Lung (tissue), 12 donors: ENCODE results near the gene C2CD4A. TPM values are rescaled to one million over a fixed set of nuclear protein-coding genes. Genes with fewer than 3 reads are reported as not detected.

Experiments
- ATAC-seq: fragments of 200-7000 bp; cut with Tn5 transposase; one replicate; pipeline ENCODE4 v1.9.1; 2020; ENCODE audit warnings: moderate number of reproducible peaks; ENCODE audit not compliant: insufficient read depth, low FRiP score
- DNase-seq, 3 donors: peaks; one replicate each; pipeline ENCODE4 v3.0.0-alpha.2; 2013 to 2017
- H3K27ac ChIP-seq, 2 donors: one replicate each; pipeline ENCODE4 v1.5.1; 2013; ENCODE audit warnings: mild to moderate bottlenecking in 2 of 2, moderate library complexity in 2 of 2, control low read depth in 1 of 2, inconsistent platforms in 1 of 2, low read depth in 1 of 2, low read length in 1 of 2
- H3K27me3 ChIP-seq, 3 donors: one replicate each; pipeline ENCODE4 v1.5.1; 2013; ENCODE audit warnings: low read length in 2 of 3; ENCODE audit not compliant: control insufficient read depth in 3 of 3, insufficient read depth in 3 of 3
- H3K36me3 ChIP-seq, 4 donors: one replicate each; pipeline ENCODE4 v1.5.1; 2013; ENCODE audit warnings: low read length in 4 of 4, mild to moderate bottlenecking in 1 of 4, moderate library complexity in 1 of 4; ENCODE audit not compliant: control insufficient read depth in 4 of 4, insufficient read depth in 4 of 4
- H3K4me1 ChIP-seq, 5 donors: one replicate each; pipeline ENCODE4 v1.5.1; 2013; ENCODE audit warnings: low read length in 5 of 5, mild to moderate bottlenecking in 2 of 5, moderate library complexity in 1 of 5; ENCODE audit not compliant: control insufficient read depth in 5 of 5, insufficient read depth in 5 of 5
- H3K4me3 ChIP-seq: one replicate; pipeline ENCODE4 v1.5.1; 2013; ENCODE audit warnings: mild to moderate bottlenecking, control low read depth, moderate library complexity
- H3K9ac ChIP-seq, 2 donors: one replicate each; pipeline ENCODE4 v1.5.1; 2013; ENCODE audit warnings: low read length in 2 of 2, control low read depth in 1 of 2; ENCODE audit not compliant: insufficient read depth in 1 of 2
- H3K9me3 ChIP-seq, 4 donors: one replicate each; pipeline ENCODE4 v1.5.1; 2013; ENCODE audit warnings: low read length in 3 of 4, mild to moderate bottlenecking in 1 of 4, moderate library complexity in 1 of 4; ENCODE audit not compliant: control insufficient read depth in 4 of 4, insufficient read depth in 3 of 4
- WGBS, 2 donors: extraction: QIAGEN DNeasy Blood & Tissue Kit; methylation state at CpG; one replicate each; pipeline ENCODE4 v1.1.7; 2013; 5-methylcytosine and 5-hydroxymethylcytosine counted together
- polyA plus RNA-seq, 2 donors: library from polyadenylated mRNA; stranded (reverse); fragments of 200-250 nt; gene quantifications; one replicate each; pipeline ENCODE4 v1.2.1, GENCODE V29; 2013
- total RNA-seq, 2 donors: library from RNA; depleted of rRNA in 1 of 2; stranded (reverse); fragments of >200 nt in 1 of 2; gene quantifications; one replicate each; pipeline ENCODE4 v1.2.1, GENCODE V29; 2014 to 2021
- TF ChIP-seq, protein P1 (sequence below): IDR thresholded peaks from 2 replicates; pipeline ENCODE4 v1.5.1; 2012; ENCODE audit warnings: mild to moderate bottlenecking; ENCODE audit errors: control extremely low read depth, extremely low read depth
- donor health status: control.
- donor health status: control.
- donor health status: Bipolar disorder and iron deficiency.
- donor health status: healthy.
- donor health status: DM: yes; HTN: yes; CAD: no.

C2CD4A gene
- total and polyA plus RNA-seq, 4 donors = 0.31 to 0.86 (median 0.51) TPM

DNA sequence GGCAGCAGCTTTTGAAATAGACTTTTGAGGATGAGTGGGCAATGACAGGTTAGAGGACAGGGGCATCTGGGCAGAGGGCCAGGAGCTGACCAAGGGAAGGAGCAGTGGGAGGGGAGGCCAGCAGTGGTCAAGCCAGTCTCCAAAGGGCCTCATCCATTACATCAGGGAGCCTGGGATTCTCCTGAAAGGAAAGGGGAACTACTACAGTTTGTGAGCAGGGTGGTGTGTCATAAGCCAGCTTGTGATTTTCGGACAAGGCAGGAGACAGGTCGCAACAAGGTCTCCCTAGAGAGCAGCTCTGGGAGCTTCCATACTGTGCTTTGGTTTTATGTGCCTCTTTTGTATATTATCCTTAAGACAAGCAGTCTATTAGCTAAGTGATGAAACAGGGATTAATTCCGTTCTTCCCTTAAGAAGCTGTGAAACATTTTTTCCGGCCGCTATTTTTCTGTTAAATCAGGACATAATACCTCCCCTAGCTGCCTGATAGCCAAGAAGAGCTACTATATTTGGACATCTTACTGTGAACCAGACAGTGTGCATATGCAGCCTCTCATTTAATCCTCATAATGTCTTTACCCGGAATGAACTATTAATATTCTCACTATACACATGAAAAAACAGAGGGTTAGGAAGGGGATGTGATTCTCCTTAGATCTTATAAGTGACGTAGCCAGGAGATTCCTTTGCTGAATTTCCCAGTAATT is 51.9 kb downstream of the C2CD4A start:
- TF ChIP-seq, protein P1, sequence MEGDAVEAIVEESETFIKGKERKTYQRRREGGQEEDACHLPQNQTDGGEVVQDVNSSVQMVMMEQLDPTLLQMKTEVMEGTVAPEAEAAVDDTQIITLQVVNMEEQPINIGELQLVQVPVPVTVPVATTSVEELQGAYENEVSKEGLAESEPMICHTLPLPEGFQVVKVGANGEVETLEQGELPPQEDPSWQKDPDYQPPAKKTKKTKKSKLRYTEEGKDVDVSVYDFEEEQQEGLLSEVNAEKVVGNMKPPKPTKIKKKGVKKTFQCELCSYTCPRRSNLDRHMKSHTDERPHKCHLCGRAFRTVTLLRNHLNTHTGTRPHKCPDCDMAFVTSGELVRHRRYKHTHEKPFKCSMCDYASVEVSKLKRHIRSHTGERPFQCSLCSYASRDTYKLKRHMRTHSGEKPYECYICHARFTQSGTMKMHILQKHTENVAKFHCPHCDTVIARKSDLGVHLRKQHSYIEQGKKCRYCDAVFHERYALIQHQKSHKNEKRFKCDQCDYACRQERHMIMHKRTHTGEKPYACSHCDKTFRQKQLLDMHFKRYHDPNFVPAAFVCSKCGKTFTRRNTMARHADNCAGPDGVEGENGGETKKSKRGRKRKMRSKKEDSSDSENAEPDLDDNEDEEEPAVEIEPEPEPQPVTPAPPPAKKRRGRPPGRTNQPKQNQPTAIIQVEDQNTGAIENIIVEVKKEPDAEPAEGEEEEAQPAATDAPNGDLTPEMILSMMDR = no peak
- ATAC-seq = no peak
- Histone ChIP-seq H3K27me3 (no peaks in the 10 kb centered on the region), H3K36me3 (peaks cover 0 to 3% (median 0%) of the 10 kb centered on the region in 4 donors), H3K4me3 (no peak overlapping the region), H3K27ac (peak overlapping the region; percentile 24 to 83), H3K9me3 (no peaks in the 10 kb centered on the region), H3K9ac (peak overlapping the region in 1 of 2 donors; percentile 8), H3K4me1 (peaks cover 0 to 12% (median 6%) of the 10 kb centered on the region in 5 donors)
- 67 to 79% methylated on average over 7 of the region's 7 CpGs for WGBS, 2 donors
- peak; percentile 18 to 75 (median 49) for DNase-seq

- Histone ChIP-seq H3K9me3 (no peaks in the 10 kb centered on the region), H3K36me3 (peaks cover 0 to 3% (median 0%) of the 10 kb centered on the region in 4 donors), H3K27ac (peak overlapping the region; percentile 24 to 83), H3K9ac (peak overlapping the region in 1 of 2 donors; percentile 47), H3K4me3 (no peak overlapping the region), H3K27me3 (no peaks in the 10 kb centered on the region), H3K4me1 (peaks cover 0 to 16% (median 6%) of the 10 kb centered on the region in 5 donors)
- DNase-seq = peak; percentile 31 to 78 (median 65)
- TF ChIP-seq, protein P1 = no peak
- 31 to 32% methylated on average over 7 of the region's 7 CpGs for WGBS, 2 donors
- peak; percentile 75 for ATAC-seq
Measured at GRCh38 chr15:62119227-62119864, 52.6 kb downstream of the C2CD4A start.

DNA sequence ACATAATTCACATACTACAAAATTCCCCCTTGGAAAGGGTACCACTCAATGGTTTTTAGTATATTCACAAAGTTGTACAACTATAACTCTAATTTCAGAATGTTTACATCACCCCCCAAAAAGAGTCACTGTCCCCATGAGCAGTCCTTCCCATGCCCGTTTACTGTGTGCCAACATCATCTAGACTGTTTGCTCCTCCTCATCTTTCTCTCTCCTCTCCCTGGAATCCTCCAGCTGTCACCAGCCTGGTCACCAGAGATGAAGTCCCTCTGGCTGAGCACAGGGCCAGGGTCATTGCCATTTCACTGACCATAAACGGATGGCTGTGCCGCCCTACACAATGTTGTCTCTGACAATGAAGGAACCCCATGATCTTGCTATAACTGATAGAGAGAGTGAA is 53.1 kb downstream of the C2CD4A start:
- Histone ChIP-seq H3K36me3 (peaks cover 0 to 3% (median 0%) of the 10 kb centered on the region in 4 donors), H3K9ac (no peak overlapping the region), H3K4me1 (peaks cover 0 to 19% (median 6%) of the 10 kb centered on the region in 5 donors), H3K4me3 (no peak overlapping the region), H3K27ac (peak overlapping the region in 1 of 2 donors; percentile 43), H3K27me3 (no peaks in the 10 kb centered on the region), H3K9me3 (no peaks in the 10 kb centered on the region)
- TF ChIP-seq, protein P1 = no peak
- WGBS, 2 donors = 89 to 92% methylated on average over 3 of the region's 3 CpGs
- DNase-seq (no peak), ATAC-seq (no peak)

Other genes with a start within 250 kb of the C2CD4A start
- 100 to 1,000 TPM in 1 of 2 donors, 10 to 100 TPM in 1; 79.1 to 196 TPM for gene VPS13C, start 6.5 kb upstream of the C2CD4A start, total RNA-seq
- 10 to 100 TPM; 16.8 to 27.6 TPM for gene VPS13C, start 6.5 kb upstream of the C2CD4A start, polyA plus RNA-seq
- gene C2CD4B, start 98.3 kb downstream of the C2CD4A start, total RNA-seq = 10 to 100 TPM in 1 of 2 donors, 1 to 10 TPM in 1; 7.2 to 12.6 TPM
- gene C2CD4B, start 98.3 kb downstream of the C2CD4A start, polyA plus RNA-seq = 1 to 10 TPM; 3.4 to 8.1 TPM